ENCODE measurements around the gene RAB19.
"Not testable (repeated sequence)": the region's sequence is repeated elsewhere in the genome, so short reads cannot be mapped to it uniquely, and the experiment has no call there.

RAB19 gene

GRCh38 chr7:140417456-140418155, 13.7 kb downstream of the RAB19 start:
- Histone ChIP-seq H3K79me1 (replicated peaks; ENCODE audit: low read length, poor library complexity, severe bottlenecking) (no peaks in the 10 kb centered on the region), H2BK15ac (ENCODE audit: low read depth, poor library complexity, severe bottlenecking) (no peak overlapping the region), H3K36me3 (ENCODE audit: control insufficient read depth in 1 of 2, insufficient read depth in 2 of 2, low read depth in 1 of 2, low read length in 2 of 2) (no peaks in the 10 kb centered on the region), H4K8ac (ENCODE audit: low read length) (no peak overlapping the region), H3K18ac (ENCODE audit: low read depth in 1 of 2, low read length in 2 of 2) (no peak overlapping the region), H2AK5ac (ENCODE audit: low read length, severe bottlenecking) (no peak overlapping the region), H3K14ac (ENCODE audit: low read length in 2 of 2) (no peak overlapping the region), H2BK12ac (ENCODE audit: low read length in 2 of 2) (no peak overlapping the region), H3K9me3 (ENCODE audit: control insufficient read depth, low read length) (no peaks in the 10 kb centered on the region), H2AFZ (ENCODE audit: low read depth, low read length) (no peak overlapping the region), H3K4me2 (ENCODE audit: low read length, poor library complexity, severe bottlenecking) (no peak overlapping the region), H3K4me1 (ENCODE audit: control insufficient read depth, insufficient read depth, low read depth, low read length) (peaks cover 5% of the 10 kb centered on the region), H3K27ac (ENCODE audit: low read length, poor library complexity, severe bottlenecking) (no peak overlapping the region), H2BK120ac (ENCODE audit: low read depth, low read length) (no peak overlapping the region), H3K27me3 (ENCODE audit: control insufficient read depth in 1 of 2, insufficient read depth in 1 of 2, low read length in 2 of 2) (peaks cover 0 to 16% of the 10 kb centered on the region in 2 experiments), H3K4me3 (ENCODE audit: insufficient read depth in 1 of 2, low read depth in 1 of 2, low read length in 2 of 2) (no peak overlapping the region), H4K91ac (ENCODE audit: low read length) (no peak overlapping the region), H3K4ac (ENCODE audit: low read depth in 1 of 2, low read length in 2 of 2) (no peak overlapping the region), H3K9ac (ENCODE audit: low read length) (no peak overlapping the region), H3K23ac (ENCODE audit: low read length in 2 of 2) (no peak overlapping the region), H2BK5ac (ENCODE audit: low read depth, low read length, poor library complexity, severe bottlenecking) (no peak overlapping the region)
- 82% methylated on average over 8 of the region's 8 CpGs for WGBS
- no peak for DNase-seq

GRCh38 chr7:140418156-140418472, 14.3 kb downstream of the RAB19 start:
- H3K4ac ChIP-seq (ENCODE audit: low read depth in 1 of 2, low read length in 2 of 2); H2BK15ac ChIP-seq (ENCODE audit: low read depth, poor library complexity, severe bottlenecking); H4K91ac ChIP-seq (ENCODE audit: low read length); H2AFZ ChIP-seq (ENCODE audit: low read depth, low read length); H3K14ac ChIP-seq (ENCODE audit: low read length in 2 of 2); H3K4me2 ChIP-seq (ENCODE audit: low read length, poor library complexity, severe bottlenecking); H3K9ac ChIP-seq (ENCODE audit: low read length); H3K79me1 ChIP-seq (replicated peaks; ENCODE audit: low read length, poor library complexity, severe bottlenecking); H3K4me3 ChIP-seq (ENCODE audit: insufficient read depth in 1 of 2, low read depth in 1 of 2, low read length in 2 of 2); H2BK12ac ChIP-seq (ENCODE audit: low read length in 2 of 2); H3K4me1 ChIP-seq (ENCODE audit: control insufficient read depth, insufficient read depth, low read depth, low read length); H3K23ac ChIP-seq (ENCODE audit: low read length in 2 of 2); DNase-seq; H3K36me3 ChIP-seq (ENCODE audit: control insufficient read depth in 1 of 2, insufficient read depth in 2 of 2, low read depth in 1 of 2, low read length in 2 of 2); H2AK5ac ChIP-seq (ENCODE audit: low read length, severe bottlenecking); H3K27ac ChIP-seq (ENCODE audit: low read length, poor library complexity, severe bottlenecking); H2BK5ac ChIP-seq (ENCODE audit: low read depth, low read length, poor library complexity, severe bottlenecking); H3K18ac ChIP-seq (ENCODE audit: low read depth in 1 of 2, low read length in 2 of 2); H3K9me3 ChIP-seq (ENCODE audit: control insufficient read depth, low read length); H4K8ac ChIP-seq (ENCODE audit: low read length); H2BK120ac ChIP-seq (ENCODE audit: low read depth, low read length): not testable (repeated sequence)
- 84% methylated on average over 4 of the region's 5 CpGs for WGBS
- H3K27me3 ChIP-seq (ENCODE audit: control insufficient read depth in 1 of 2, insufficient read depth in 1 of 2, low read length in 2 of 2) = peaks cover 0 to 14% of the 10 kb centered on the region in 2 experiments

- H2BK15ac ChIP-seq (ENCODE audit: low read depth, poor library complexity, severe bottlenecking) = no peak overlapping the region
- no peak overlapping the region for H3K4ac ChIP-seq (ENCODE audit: low read depth in 1 of 2, low read length in 2 of 2)
- H3K4me3 ChIP-seq (ENCODE audit: insufficient read depth in 1 of 2, low read depth in 1 of 2, low read length in 2 of 2) = no peak overlapping the region
- H3K27ac ChIP-seq (ENCODE audit: low read length, poor library complexity, severe bottlenecking) = no peak overlapping the region
- H4K91ac ChIP-seq (ENCODE audit: low read length) = no peak overlapping the region
- no peak overlapping the region for H2BK12ac ChIP-seq (ENCODE audit: low read length in 2 of 2)
- no peak overlapping the region for H2AFZ ChIP-seq (ENCODE audit: low read depth, low read length)
- WGBS = 92% methylated on average over 4 of the region's 4 CpGs
- no peak overlapping the region for H3K18ac ChIP-seq (ENCODE audit: low read depth in 1 of 2, low read length in 2 of 2)
- H4K8ac ChIP-seq (ENCODE audit: low read length) = no peak overlapping the region
- H3K9me3 ChIP-seq (ENCODE audit: control insufficient read depth, low read length) = no peaks in the 10 kb centered on the region
- DNase-seq = no peak
- no peak overlapping the region for H2BK120ac ChIP-seq (ENCODE audit: low read depth, low read length)
- no peak overlapping the region for H2AK5ac ChIP-seq (ENCODE audit: low read length, severe bottlenecking)
- no peak overlapping the region for H3K14ac ChIP-seq (ENCODE audit: low read length in 2 of 2)
- no peaks in the 10 kb centered on the region for H3K79me1 ChIP-seq (replicated peaks; ENCODE audit: low read length, poor library complexity, severe bottlenecking)
- H3K4me2 ChIP-seq (ENCODE audit: low read length, poor library complexity, severe bottlenecking) = no peak overlapping the region
- peaks cover 4% of the 10 kb centered on the region for H3K4me1 ChIP-seq (ENCODE audit: control insufficient read depth, insufficient read depth, low read depth, low read length)
- no peak overlapping the region for H3K23ac ChIP-seq (ENCODE audit: low read length in 2 of 2)
- peaks cover 0 to 13% of the 10 kb centered on the region in 2 experiments for H3K27me3 ChIP-seq (ENCODE audit: control insufficient read depth in 1 of 2, insufficient read depth in 1 of 2, low read length in 2 of 2)
- H2BK5ac ChIP-seq (ENCODE audit: low read depth, low read length, poor library complexity, severe bottlenecking) = no peak overlapping the region
- no peaks in the 10 kb centered on the region for H3K36me3 ChIP-seq (ENCODE audit: control insufficient read depth in 1 of 2, insufficient read depth in 2 of 2, low read depth in 1 of 2, low read length in 2 of 2)
- H3K9ac ChIP-seq (ENCODE audit: low read length) = no peak overlapping the region
Measured at GRCh38 chr7:140418653-140419052, 14.8 kb downstream of the RAB19 start.

GRCh38 chr7:140421521-140421920, 17.7 kb downstream of the RAB19 start:
- Histone ChIP-seq H3K18ac (ENCODE audit: low read depth in 1 of 2, low read length in 2 of 2) (no peak overlapping the region), H2BK5ac (ENCODE audit: low read depth, low read length, poor library complexity, severe bottlenecking) (no peak overlapping the region), H3K9ac (ENCODE audit: low read length) (no peak overlapping the region), H3K27ac (ENCODE audit: low read length, poor library complexity, severe bottlenecking) (no peak overlapping the region), H3K4me3 (ENCODE audit: insufficient read depth in 1 of 2, low read depth in 1 of 2, low read length in 2 of 2) (no peak overlapping the region), H3K14ac (ENCODE audit: low read length in 2 of 2) (no peak overlapping the region), H3K27me3 (ENCODE audit: control insufficient read depth in 1 of 2, insufficient read depth in 1 of 2, low read length in 2 of 2) (peaks cover 0 to 16% of the 10 kb centered on the region in 2 experiments), H3K9me3 (ENCODE audit: control insufficient read depth, low read length) (no peaks in the 10 kb centered on the region), H3K4ac (ENCODE audit: low read depth in 1 of 2, low read length in 2 of 2) (no peak overlapping the region), H2BK120ac (ENCODE audit: low read depth, low read length) (no peak overlapping the region), H3K4me1 (ENCODE audit: control insufficient read depth, insufficient read depth, low read depth, low read length) (no peaks in the 10 kb centered on the region), H4K91ac (ENCODE audit: low read length) (no peak overlapping the region), H3K79me1 (replicated peaks; ENCODE audit: low read length, poor library complexity, severe bottlenecking) (no peaks in the 10 kb centered on the region), H2AFZ (ENCODE audit: low read depth, low read length) (no peak overlapping the region), H2BK15ac (ENCODE audit: low read depth, poor library complexity, severe bottlenecking) (no peak overlapping the region), H2AK5ac (ENCODE audit: low read length, severe bottlenecking) (no peak overlapping the region), H3K4me2 (ENCODE audit: low read length, poor library complexity, severe bottlenecking) (no peak overlapping the region), H3K36me3 (ENCODE audit: control insufficient read depth in 1 of 2, insufficient read depth in 2 of 2, low read depth in 1 of 2, low read length in 2 of 2) (no peaks in the 10 kb centered on the region), H4K8ac (ENCODE audit: low read length) (no peak overlapping the region), H3K23ac (ENCODE audit: low read length in 2 of 2) (no peak overlapping the region), H2BK12ac (ENCODE audit: low read length in 2 of 2) (no peak overlapping the region)
- 80% methylated on average over 1 of the region's 2 CpGs for WGBS
- no peak for DNase-seq

All from mesenchymal stem cell (in vitro differentiated cells and primary cell).